WTC11 (cell line): Measurements from ENCODE around the gene ZMYND8. TPM values are rescaled to one million over a fixed set of nuclear protein-coding genes. Genes with fewer than 3 reads are reported as not detected.

Experiments
- ATAC-seq: fragments of 200-7000 bp; cut with Tn5 transposase; 2 replicates; pipeline ENCODE4 v1.10.0; 2021; ENCODE audit warnings: mild to moderate bottlenecking, moderate library complexity
- CTCF ChIA-PET: fragments of 300-600 bp; sonication (Branson Sonifier 250); formaldehyde crosslinking; loops from one replicate; lab custom pipeline; 2021; ENCODE audit warnings: antibody characterized with exemption; lab: Charles Lee
- POLR2A ChIA-PET: fragments of 350-600 bp; sonication (Branson Sonifier 250); formaldehyde crosslinking; loops from one replicate; lab custom pipeline; 2021; ENCODE audit warnings: antibody characterized with exemption; lab: Charles Lee
- DNase-seq: peaks from one replicate; pipeline ENCODE4 v3.0.0; 2021; ENCODE audit warnings: low spot score
- H3K27ac Mint-ChIP-seq: 2 replicates; pipeline ENCODE4 v1.8.0; 2021; ENCODE audit warnings: mixed read lengths
- H3K27me3 Mint-ChIP-seq: 2 replicates; pipeline ENCODE4 v1.8.0; 2021; ENCODE audit warnings: low read depth, mild to moderate bottlenecking, moderate library complexity, mixed read lengths
- H3K36me3 Mint-ChIP-seq: 2 replicates; pipeline ENCODE4 v1.8.0; 2021; ENCODE audit warnings: mixed read lengths
- H3K4me1 Mint-ChIP-seq: 2 replicates; pipeline ENCODE4 v1.8.0; 2022; ENCODE audit warnings: mixed read lengths
- H3K4me3 Mint-ChIP-seq: 2 replicates; pipeline ENCODE4 v1.8.0; 2021; ENCODE audit warnings: mild to moderate bottlenecking, moderate library complexity, mixed read lengths
- H3K9me3 Mint-ChIP-seq: 2 replicates; pipeline ENCODE4 v1.8.0; 2021; ENCODE audit warnings: mixed read lengths
- ATF1 ChIP-seq: sonication (generic); formaldehyde crosslinking; IDR thresholded peaks from 2 replicates; pipeline ENCODE4 v1.8.1; 2023; ENCODE audit warnings: mild to moderate bottlenecking, moderate library complexity, missing genetic modification reagents
- NFE2L1 ChIP-seq: sonication (generic); formaldehyde crosslinking; IDR thresholded peaks from 2 replicates; pipeline ENCODE4 v1.8.1; 2023; ENCODE audit warnings: missing genetic modification reagents
- PRRX2 ChIP-seq: fragments of 250-450 bp; sonication (Bioruptor Pico); IDR thresholded peaks from 2 replicates; pipeline ENCODE4 v1.8.0; 2021; ENCODE audit warnings: mild to moderate bottlenecking
- total RNA-seq: library from RNA; stranded (reverse); gene quantifications from 3 replicates; pipeline ENCODE4 v1.2.3, GENCODE V29; 2021
- TF ChIP-seq, protein P1 (sequence below): sonication (generic); formaldehyde crosslinking; IDR thresholded peaks from 2 replicates; pipeline ENCODE4 v1.8.0; 2022; ENCODE audit warnings: mild to moderate bottlenecking, missing genetic modification reagents
- TF ChIP-seq, protein P2 (sequence below): sonication (generic); formaldehyde crosslinking; IDR thresholded peaks from 2 replicates; pipeline ENCODE4 v1.8.0; 2022; ENCODE audit warnings: missing genetic modification reagents
- TF ChIP-seq, protein P3 (sequence below): sonication (generic); formaldehyde crosslinking; conservative IDR thresholded peaks from 2 replicates; pipeline ENCODE4 v1.8.1; 2023; ENCODE audit warnings: mild to moderate bottlenecking, low read depth, missing genetic modification reagents, moderate library complexity
- TF ChIP-seq, protein P4 (sequence below): sonication (generic); formaldehyde crosslinking; IDR thresholded peaks from 2 replicates; pipeline ENCODE4 v1.8.1; 2023; ENCODE audit warnings: mild to moderate bottlenecking, moderate library complexity, missing genetic modification reagents
- TF ChIP-seq, protein P5 (sequence below): sonication (generic); formaldehyde crosslinking; IDR thresholded peaks from 2 replicates; pipeline ENCODE4 v1.8.0; 2023; ENCODE audit warnings: mild to moderate bottlenecking, missing genetic modification reagents
- TF ChIP-seq, protein P6 (sequence below): sonication (generic); formaldehyde crosslinking; IDR thresholded peaks from 2 replicates; pipeline ENCODE4 v1.8.1; 2022; ENCODE audit warnings: missing genetic modification reagents, borderline replicate concordance

The ZMYND8 gene
- total RNA-seq, 1 experiment from 2014 or later = 114 TPM

DNA sequence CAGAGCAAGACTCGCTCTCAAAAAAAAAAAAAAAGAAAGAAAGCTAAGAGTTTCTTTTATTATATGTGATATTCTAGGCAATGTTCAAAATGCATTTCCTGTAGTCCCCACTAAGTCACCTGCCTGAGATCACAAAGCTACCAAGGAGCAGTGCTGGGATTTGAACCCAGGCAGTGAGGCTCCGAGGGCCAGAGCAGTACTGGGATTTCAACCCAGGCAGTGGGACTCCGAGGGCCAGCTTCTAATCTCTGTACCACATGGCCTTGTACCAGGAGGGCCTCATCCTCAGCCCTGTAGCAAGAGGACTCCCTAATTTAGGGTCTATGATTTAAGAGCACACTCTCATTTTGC is 39.7 kb downstream of the ZMYND8 start (continued):
- TF ChIP-seq, protein P1, sequence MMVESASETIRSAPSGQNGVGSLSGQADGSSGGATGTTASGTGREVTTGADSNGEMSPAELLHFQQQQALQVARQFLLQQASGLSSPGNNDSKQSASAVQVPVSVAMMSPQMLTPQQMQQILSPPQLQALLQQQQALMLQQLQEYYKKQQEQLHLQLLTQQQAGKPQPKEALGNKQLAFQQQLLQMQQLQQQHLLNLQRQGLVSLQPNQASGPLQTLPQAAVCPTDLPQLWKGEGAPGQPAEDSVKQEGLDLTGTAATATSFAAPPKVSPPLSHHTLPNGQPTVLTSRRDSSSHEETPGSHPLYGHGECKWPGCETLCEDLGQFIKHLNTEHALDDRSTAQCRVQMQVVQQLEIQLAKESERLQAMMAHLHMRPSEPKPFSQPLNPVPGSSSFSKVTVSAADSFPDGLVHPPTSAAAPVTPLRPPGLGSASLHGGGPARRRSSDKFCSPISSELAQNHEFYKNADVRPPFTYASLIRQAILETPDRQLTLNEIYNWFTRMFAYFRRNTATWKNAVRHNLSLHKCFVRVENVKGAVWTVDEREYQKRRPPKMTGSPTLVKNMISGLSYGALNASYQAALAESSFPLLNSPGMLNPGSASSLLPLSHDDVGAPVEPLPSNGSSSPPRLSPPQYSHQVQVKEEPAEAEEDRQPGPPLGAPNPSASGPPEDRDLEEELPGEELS (CRISPR knock-in tag) = no peak
- TF ChIP-seq, protein P2, sequence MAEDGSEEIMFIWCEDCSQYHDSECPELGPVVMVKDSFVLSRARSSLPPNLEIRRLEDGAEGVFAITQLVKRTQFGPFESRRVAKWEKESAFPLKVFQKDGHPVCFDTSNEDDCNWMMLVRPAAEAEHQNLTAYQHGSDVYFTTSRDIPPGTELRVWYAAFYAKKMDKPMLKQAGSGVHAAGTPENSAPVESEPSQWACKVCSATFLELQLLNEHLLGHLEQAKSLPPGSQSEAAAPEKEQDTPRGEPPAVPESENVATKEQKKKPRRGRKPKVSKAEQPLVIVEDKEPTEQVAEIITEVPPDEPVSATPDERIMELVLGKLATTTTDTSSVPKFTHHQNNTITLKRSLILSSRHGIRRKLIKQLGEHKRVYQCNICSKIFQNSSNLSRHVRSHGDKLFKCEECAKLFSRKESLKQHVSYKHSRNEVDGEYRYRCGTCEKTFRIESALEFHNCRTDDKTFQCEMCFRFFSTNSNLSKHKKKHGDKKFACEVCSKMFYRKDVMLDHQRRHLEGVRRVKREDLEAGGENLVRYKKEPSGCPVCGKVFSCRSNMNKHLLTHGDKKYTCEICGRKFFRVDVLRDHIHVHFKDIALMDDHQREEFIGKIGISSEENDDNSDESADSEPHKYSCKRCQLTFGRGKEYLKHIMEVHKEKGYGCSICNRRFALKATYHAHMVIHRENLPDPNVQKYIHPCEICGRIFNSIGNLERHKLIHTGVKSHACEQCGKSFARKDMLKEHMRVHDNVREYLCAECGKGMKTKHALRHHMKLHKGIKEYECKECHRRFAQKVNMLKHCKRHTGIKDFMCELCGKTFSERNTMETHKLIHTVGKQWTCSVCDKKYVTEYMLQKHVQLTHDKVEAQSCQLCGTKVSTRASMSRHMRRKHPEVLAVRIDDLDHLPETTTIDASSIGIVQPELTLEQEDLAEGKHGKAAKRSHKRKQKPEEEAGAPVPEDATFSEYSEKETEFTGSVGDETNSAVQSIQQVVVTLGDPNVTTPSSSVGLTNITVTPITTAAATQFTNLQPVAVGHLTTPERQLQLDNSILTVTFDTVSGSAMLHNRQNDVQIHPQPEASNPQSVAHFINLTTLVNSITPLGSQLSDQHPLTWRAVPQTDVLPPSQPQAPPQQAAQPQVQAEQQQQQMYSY = no peak
- no peak for TF ChIP-seq PRRX2 (CRISPR knock-in tag)
- no peak for TF ChIP-seq ATF1
- TF ChIP-seq, protein P3, sequence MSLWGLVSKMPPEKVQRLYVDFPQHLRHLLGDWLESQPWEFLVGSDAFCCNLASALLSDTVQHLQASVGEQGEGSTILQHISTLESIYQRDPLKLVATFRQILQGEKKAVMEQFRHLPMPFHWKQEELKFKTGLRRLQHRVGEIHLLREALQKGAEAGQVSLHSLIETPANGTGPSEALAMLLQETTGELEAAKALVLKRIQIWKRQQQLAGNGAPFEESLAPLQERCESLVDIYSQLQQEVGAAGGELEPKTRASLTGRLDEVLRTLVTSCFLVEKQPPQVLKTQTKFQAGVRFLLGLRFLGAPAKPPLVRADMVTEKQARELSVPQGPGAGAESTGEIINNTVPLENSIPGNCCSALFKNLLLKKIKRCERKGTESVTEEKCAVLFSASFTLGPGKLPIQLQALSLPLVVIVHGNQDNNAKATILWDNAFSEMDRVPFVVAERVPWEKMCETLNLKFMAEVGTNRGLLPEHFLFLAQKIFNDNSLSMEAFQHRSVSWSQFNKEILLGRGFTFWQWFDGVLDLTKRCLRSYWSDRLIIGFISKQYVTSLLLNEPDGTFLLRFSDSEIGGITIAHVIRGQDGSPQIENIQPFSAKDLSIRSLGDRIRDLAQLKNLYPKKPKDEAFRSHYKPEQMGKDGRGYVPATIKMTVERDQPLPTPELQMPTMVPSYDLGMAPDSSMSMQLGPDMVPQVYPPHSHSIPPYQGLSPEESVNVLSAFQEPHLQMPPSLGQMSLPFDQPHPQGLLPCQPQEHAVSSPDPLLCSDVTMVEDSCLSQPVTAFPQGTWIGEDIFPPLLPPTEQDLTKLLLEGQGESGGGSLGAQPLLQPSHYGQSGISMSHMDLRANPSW (CRISPR knock-in tag) = no peak

DNA sequence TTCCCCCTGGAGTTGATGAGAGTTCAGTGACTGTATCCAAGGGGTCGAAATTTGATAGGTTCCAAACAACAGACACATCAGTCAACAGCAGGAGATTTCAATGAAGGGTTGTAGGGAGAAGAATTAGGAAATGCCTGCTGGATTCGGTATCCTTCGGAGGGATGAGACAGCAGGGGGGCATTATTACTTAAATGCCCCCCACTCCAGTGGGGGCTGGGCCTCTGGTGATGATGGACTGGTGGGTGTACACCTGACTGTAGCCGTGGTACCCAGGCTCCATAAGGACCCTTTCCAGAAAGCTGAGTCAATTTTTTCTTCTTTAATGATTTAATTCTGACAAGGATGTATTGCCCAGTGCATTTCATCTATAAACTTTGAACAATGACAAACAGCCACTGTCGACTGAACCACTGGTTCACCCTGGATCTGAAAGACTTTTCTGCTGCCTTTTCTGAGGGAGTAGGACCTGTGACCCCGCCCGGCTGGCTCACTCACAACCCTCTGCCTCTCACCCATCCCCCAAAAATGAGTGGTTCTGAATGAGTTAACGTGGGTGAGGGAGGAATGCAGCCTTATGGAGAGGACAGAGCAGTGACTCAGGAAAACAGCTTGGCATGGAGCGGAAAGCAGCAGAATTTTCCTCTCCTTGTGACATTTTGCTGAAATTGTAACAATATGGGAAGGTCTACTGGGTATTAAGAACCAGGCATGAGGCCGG is 41.0 kb downstream of the ZMYND8 start:
- TF ChIP-seq, protein P4, sequence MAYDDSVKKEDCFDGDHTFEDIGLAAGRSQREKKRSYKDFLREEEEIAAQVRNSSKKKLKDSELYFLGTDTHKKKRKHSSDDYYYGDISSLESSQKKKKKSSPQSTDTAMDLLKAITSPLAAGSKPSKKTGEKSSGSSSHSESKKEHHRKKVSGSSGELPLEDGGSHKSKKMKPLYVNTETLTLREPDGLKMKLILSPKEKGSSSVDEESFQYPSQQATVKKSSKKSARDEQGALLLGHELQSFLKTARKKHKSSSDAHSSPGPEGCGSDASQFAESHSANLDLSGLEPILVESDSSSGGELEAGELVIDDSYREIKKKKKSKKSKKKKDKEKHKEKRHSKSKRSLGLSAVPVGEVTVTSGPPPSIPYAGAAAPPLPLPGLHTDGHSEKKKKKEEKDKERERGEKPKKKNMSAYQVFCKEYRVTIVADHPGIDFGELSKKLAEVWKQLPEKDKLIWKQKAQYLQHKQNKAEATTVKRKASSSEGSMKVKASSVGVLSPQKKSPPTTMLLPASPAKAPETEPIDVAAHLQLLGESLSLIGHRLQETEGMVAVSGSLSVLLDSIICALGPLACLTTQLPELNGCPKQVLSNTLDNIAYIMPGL (CRISPR knock-in tag) = no peak
- TF ChIP-seq NFE2L1 (CRISPR knock-in tag) = peak; percentile 67; the same call in 1 of the 2 replicates
- TF ChIP-seq, protein P5, sequence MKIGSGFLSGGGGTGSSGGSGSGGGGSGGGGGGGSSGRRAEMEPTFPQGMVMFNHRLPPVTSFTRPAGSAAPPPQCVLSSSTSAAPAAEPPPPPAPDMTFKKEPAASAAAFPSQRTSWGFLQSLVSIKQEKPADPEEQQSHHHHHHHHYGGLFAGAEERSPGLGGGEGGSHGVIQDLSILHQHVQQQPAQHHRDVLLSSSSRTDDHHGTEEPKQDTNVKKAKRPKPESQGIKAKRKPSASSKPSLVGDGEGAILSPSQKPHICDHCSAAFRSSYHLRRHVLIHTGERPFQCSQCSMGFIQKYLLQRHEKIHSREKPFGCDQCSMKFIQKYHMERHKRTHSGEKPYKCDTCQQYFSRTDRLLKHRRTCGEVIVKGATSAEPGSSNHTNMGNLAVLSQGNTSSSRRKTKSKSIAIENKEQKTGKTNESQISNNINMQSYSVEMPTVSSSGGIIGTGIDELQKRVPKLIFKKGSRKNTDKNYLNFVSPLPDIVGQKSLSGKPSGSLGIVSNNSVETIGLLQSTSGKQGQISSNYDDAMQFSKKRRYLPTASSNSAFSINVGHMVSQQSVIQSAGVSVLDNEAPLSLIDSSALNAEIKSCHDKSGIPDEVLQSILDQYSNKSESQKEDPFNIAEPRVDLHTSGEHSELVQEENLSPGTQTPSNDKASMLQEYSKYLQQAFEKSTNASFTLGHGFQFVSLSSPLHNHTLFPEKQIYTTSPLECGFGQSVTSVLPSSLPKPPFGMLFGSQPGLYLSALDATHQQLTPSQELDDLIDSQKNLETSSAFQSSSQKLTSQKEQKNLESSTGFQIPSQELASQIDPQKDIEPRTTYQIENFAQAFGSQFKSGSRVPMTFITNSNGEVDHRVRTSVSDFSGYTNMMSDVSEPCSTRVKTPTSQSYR (CRISPR knock-in tag) = 0 out of 2 replicates have a peak, but pooled peaks have one; percentile 16
- TF ChIP-seq, protein P6, sequence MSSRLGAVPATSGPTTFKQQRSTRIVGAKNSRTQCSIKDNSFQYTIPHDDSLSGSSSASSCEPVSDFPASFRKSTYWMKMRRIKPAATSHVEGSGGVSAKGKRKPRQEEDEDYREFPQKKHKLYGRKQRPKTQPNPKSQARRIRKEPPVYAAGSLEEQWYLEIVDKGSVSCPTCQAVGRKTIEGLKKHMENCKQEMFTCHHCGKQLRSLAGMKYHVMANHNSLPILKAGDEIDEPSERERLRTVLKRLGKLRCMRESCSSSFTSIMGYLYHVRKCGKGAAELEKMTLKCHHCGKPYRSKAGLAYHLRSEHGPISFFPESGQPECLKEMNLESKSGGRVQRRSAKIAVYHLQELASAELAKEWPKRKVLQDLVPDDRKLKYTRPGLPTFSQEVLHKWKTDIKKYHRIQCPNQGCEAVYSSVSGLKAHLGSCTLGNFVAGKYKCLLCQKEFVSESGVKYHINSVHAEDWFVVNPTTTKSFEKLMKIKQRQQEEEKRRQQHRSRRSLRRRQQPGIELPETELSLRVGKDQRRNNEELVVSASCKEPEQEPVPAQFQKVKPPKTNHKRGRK (CRISPR knock-in tag) = no peak
- DNase-seq = peak; percentile 38
- CTCF ChIA-PET = interaction anchor here (0.6 to 1.5 kb wide), 4 partner anchors 42 to 212 kb away, joined by 3 to 10 read pairs (median 6); no protein-coding TSS in a partner anchor
- Mint-ChIP-seq H3K27me3 (no peaks in the 10 kb centered on the region), H3K4me1 (peaks cover 87% of the 10 kb centered on the region), H3K9me3 (no peaks in the 10 kb centered on the region), H3K27ac (peak overlapping the region; percentile 100), H3K4me3 (peak overlapping the region; percentile 18), H3K36me3 (peaks cover 12% of the 10 kb centered on the region)
- POLR2A ChIA-PET = interaction anchor here (0.6 to 8.2 kb wide), 2 partner anchors 41 to 73 kb away, joined by 4 to 140 read pairs; partner anchors contain the start of gene ZMYND8
- ATAC-seq = peak; percentile 3
